OCI-M2 (cell line): ENCODE measurements around the gene FBLN7.

Source experiments
- DNase-seq: peaks from one replicate; lab custom pipeline; 2025; ENCODE audit not compliant: unreplicated experiment; lab: John Stamatoyannopoulos, UW

The FBLN7 gene

DNA sequence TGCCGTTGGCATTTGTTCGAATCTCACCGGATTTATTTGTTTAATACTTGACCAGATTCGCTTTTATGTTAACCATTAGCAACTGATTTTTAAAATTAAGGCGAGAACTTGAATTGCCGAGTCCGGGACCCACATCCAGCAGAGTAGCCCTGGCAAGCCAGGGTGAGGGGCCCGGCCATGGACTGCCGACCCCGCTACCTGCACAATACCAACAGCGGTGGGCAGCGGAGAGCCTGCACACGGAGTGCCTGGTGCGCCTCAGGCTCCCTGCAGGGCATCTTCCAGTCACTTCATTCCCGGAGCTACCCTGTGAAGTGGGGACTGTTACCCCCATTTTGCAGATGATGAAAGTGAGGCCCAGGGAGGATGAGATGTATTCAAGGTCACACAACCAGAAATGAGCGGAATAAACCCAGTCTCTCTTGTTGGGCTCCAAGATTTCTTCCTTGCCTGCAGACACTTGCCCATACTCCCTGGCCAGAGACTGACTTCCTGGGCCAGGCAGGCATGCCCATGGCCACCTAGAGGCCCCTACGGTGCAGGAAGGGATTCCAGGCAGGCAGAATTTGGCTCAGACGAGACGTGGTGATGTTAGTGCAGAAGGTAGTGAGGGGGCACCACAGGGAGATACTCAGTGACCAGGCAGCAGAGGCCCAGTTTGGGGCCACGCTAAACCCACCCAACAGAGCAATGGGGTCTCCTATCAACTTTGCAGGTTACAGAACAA is 2.9 kb downstream of the FBLN7 start:
- no peak for DNase-seq

DNA sequence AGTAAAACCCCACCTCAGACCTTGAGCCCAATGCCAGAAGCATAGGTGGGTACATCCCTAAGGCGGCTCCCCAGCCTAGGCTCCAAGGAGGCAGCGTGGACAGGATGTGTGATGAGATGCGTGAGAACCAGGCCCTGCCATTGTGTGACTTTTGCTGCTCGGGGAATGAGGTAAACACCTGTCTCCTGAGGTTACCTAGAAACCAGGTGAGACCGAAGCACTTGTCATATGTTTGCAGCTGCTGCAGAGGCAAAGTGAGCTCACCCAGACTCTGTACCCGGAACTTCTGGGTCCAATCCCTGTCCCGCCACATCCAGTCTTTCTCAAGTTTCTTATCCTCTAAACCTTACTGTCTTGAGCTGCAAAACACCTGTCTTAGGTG is 3.4 kb downstream of the FBLN7 start:
- DNase-seq: no peak

DNA sequence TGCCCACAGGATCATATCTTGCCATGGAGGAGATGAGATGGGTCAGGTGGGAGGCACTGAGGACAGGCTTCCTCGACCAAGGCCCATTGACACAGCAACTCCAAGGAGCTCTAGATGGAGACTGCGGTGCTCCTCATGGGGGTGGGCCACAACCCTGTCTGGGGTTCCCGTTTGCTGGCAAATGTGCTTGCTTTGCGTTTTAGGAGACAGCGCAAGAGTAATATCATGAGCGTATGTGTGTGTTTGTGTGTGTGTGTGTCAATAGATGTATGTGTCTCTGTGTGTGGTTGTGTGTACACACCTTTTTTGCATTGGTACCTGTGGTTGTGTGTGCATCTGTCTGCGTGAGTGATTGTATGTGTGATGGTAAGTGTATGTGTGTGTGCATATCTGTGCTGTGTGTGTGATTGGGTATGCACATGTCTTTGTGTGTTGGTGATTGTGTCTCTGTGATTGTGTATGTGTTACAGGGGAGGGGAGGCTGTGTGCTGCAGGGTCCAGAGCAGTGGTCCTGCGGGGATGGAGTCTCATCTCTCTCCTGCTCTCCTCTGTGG is 4.4 kb downstream of the FBLN7 start:
- DNase-seq: no peak

DNA sequence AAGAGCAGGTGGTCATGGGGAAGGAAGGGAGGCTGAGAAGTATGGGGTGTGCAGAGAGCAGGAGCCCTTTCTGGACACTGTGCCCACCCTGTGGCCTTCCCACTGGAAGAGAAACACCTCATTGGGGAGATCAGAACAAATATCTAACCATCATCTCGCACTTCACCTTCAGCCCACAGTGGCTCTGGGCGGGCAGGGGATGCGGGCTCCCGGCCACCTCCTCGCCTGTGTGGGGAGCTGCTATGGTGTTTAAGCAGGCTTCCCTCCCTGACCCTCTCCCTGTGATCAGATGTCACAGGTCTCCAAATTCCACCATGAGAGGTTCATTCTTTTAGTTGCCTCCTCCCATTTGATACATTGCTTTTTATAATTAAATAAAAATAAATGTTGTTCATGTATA is 5.0 kb downstream of the FBLN7 start:
- no peak for DNase-seq

DNA sequence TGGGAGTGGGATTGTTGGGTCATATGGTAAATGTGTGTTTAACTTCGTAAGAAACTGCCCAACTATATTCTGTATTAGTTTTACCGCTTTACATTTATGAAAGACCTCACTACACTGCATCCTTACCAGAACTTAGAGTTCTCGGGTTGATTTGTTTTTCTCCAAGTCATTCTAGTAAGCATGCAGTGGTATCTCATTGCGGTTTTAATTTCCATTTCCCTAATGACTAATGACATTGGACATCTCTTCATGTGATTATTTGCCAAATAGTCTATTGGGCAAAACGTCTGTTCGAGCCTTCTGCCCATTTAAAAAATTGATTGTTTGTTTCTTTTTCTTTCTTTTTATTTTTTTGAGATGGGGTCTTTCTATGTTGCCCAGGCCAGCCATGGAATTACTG is 6.8 kb downstream of the FBLN7 start:
- DNase-seq: no peak

DNA sequence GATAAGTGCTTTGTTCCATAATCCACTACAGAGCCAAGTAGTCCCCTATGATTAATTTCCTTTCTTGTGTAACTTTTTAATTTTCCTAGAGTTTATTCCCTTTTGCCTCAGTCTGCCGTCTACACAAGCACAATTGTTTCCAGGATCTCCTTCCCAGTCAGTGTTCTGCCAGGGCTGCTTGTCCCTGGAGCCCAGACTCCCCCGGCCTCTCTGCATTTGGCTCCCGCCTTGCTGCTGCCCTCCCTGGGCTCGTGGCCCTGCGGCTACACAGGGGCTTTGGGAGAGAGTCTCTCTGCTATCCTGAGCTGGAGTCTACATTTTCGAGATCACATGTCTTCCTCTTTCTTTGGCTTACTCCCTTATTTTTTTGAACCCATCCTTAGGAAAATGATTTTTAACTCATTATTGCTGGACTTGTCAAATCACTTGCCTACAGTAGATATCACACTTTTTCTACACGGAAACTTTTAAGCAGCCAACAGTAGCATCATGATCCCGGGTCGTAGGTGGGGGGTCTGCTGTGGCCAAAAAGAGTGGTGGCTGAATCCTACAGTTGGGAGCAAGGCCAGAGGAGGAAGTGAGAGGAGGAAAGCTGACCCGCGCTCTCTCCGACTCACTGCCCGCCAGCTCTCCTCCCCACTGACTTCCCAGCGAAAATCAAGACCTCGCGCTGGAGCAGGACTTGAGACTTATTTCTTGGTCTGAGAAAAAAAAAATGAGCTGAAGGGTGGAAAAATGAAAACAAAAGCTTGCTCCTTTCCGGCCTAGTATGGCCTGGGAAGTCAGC is 9.4 kb downstream of the FBLN7 start:
- no peak for DNase-seq

DNA sequence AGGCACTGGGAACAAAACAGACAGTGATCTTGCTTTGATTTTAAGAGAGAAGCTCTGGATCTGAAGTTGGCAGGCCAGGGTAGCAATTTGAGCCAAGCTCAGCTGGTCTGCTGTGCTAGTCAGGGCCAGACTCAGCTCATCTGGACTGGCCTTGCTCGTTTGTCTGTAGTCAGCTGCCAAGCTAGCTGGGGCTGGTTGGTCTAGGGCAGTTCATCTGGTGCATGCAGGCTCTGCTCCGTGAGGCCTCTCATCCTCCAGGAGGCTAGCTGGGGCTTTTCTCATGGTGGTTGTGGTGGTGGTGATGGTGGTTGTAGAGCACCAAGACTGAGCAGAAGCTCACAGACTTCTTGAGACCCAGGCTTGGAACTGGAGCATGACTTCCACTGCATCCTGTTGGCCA is 10.3 kb downstream of the FBLN7 start:
- DNase-seq: no peak

DNA sequence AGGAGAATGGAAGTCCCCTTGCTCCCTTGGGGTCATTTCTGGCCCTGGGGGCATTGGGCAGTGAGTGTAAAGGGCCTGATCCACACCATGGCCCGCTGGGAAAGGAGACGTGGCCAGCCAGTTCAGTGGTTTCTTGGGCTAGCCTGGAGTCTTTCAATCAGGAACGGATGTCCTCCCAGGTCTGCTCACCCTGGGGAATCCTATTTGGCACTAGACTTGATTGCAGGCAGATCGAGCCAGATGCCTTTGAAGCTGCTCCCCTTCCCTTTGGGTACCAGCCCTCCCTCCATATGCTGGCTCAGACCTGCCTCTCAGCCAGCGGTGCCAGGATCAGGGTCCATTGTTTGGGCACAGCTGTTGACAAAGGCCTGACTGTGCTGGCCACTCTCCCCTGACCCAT is 11.0 kb downstream of the FBLN7 start:
- no peak for DNase-seq

DNA sequence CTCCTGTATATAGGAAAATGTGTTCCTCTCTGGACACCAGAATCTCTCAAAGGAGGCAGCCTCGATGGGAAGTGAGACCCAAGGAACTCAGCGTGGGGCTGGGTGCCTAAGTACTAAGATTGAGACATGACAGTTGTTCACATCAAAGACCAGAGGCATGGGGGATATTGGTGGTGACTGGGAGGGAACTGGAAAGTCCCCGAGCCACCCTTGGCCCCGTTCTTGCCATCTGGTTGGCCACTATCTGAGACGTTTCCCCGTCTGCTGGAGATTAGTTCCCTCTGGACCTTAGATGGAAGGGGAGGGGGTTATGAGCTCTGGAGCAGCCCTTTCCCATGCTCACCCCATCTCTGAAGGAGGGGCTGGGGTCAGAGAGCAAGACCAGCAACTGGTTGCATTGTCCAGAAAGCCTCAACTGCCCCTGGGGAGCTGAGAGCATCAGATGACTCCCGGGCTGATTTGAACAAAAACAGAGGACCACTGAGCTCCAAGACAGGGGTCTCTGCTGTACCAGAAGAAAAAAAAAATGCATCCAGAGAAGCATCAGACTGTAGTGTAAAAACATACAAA is 11.8 kb downstream of the FBLN7 start:
- no peak for DNase-seq

DNA sequence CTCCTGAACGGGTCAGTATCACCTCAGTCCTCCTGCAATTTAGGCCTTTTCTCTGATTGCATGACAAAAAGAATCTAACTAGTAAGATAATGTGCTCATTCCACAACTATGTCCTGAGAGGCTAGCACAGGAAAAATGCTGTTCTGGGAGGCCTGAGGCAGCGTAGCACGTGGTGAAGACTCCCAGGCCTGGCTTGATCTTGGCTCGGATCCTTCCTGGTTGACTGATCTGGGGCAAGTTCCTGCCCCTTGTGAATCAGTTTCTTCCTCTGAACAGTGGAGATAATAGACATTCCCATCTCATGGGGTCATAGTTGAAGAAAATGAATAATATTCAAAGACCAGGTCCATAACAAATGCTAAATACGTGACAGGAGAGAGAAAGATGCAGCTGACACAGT is 12.3 kb downstream of the FBLN7 start:
- no peak for DNase-seq

DNA sequence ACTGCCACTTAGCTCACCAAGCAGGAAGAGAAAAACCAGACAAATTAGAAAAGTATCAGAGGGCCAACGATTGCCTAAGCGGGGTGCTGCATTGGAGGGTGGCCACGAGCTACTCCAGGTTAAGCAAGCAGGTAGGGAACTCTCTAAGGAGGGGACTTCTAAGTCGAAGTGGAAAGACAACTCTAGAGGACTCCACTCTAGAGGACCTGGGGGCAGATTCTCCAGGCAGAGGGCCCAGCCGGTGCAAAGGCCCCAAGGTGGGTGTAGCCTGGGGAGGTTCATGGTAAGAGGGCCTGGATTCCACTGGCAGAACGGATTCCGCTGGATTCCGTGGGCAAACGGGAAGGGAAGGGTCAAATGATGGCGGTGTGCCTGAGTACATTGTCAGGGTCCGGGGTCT is 12.7 kb downstream of the FBLN7 start:
- DNase-seq: no peak

DNA sequence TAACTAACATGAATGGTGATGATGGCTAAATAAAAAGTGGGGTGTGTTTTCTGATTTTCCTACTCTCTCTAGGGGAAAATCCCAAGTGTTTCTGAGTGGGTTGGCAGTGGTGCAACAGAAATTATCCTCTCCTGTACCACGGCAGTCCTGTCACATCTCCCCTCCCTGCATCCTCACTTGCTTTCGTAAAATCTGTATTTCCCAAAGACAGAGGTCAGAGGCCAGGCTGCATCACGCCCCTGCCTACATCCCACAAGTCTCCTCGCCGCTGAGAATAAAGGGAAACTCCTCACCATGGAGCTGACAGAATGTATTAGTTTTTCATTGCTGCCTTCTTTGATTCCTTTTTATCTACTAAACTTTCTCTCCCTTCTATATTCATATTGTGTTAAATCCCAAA is 13.1 kb downstream of the FBLN7 start:
- DNase-seq: no peak

DNA sequence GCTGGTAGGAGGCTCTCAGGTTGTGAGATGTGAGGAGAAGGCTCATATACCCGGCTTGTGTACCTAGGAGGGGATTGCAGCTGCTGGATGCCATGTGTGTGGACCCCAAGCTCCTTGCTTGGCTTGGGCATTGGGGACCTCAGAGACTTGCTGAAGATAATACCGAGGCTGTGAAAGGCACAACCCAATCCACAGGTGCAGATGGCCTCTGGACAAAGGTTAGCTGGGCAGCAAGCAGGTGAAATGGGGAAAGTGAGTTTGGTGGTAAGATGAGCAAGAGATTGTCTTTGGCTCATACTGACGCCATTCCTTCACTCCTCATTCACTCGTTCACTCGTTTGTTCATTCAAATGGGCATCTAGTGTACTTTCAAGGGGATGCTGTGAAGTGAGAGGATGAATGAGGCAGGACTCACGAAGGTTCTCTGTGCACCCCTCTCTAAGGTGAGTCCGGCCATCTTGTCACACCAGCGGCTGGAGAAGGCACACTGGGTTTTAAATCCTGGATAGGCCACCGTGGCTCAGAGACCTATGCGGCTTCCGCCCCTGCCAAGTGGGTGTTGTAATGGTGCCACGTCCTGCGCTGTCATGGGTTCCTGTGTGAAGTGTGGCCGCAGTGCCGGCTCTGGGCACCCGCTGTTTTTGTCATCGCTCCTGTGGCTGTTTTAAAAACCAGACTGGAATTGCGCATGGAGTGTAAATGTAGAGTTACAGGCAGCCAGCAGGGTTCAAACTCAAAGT is 13.7 kb downstream of the FBLN7 start:
- DNase-seq: no peak

DNA sequence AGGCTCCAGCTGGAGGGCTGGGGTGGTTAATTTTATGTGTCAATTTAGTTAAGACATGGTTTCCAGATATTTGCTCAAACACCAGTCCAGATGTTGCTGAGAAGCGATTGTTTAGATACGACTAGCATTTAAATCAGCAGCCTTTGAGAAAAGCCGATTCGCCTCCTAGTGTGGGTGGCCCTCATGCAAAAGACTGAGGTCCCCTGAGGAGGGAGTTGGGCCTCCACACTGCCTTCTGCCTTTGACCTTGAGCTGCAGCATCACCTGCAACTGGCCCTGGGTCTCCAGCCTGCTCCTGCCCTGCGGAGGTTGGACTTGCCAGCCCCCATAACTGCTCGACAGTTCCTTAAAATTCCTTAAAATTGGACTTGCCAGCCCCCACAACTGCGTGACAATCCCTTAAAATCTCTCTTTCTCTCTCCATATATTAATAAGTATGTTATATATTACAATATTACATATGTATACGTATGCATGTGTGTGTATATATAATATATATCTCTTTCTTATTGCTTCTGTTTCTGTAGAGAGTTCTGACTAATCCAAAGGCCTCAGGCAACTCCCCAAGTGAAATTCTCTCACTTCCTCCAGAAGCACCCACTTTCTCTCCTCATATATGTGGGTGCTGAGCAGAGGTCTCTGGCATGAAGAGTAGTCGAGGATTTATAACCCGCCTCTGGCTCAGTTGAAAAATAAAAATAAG is 14.4 kb downstream of the FBLN7 start:
- DNase-seq: no peak

DNA sequence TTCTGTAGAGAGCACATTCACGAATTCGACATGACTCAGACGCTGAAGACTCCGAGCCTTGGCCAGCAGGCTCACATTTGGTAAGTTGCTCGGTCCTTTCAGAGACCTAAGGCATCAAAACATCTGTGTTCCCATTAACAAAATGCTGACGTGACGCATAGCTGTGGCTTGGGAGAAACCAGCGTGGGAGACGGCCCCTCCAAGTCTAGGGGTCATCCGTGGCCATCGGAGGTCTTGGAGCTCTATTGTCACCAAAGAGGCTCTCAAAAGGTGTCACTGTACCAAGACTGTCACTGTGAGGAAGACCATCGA is 14.9 kb downstream of the FBLN7 start:
- no peak for DNase-seq

DNA sequence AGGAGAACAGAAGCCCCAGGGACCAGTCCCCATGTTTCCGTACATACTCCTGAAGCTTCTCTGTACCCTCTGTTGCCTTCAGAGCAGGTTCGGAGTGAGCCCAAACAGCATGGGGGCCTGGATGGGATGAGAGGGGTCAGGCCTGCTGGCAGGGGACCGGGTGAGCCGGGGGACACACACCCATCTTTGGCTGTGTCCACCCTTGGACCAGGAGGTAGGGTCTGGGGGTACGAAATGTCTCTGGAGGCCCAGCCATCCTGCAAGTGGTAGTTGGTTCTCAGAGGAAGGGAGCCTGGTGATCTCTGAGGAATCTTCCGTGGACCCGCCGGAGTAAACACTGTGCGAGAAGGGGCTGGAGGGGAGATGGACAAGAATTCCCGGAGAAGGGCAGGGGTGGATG is 15.3 kb downstream of the FBLN7 start:
- DNase-seq: no peak

DNA sequence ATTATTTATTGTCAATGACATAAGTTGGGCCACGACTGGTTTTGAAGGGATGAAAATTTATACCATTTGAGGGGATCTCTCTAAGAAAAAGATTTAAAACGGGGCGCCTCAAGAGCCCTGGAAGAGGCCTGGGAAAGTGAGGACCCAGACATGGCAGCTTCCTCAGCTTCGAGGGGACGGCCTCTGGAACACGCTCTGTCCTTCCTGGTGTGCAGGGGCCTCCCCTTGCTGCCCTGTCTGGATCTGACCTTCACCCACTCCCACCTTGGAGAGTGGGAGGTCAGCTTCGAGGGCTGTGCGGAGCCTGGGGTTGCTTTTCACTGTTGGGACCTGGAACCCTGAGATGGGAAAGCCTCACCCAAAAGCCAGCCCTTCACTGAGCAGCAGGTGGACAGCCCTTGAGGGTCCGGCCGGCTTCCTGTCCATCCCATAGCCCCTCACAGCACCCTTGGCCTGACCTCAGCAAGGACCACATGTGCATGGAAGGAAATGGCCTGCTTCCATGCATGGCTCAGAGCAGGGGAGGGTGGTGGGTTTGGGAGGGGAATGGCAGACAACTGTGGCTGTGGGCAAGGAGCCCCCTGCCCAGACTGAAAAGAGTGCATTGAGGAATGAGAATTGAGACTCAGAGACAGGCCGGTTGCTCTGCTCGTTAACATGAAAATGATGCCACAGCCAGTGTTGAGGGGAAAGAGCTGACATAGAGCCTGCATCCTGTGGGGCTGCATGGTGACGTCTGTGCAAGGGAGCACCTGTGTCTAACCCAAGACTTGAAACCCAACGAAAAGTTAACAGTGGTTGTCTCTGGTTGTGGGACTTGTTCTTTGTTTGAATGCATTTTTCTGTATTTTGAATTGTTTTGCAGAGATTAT is 16.3 kb downstream of the FBLN7 start:
- no peak for DNase-seq

DNA sequence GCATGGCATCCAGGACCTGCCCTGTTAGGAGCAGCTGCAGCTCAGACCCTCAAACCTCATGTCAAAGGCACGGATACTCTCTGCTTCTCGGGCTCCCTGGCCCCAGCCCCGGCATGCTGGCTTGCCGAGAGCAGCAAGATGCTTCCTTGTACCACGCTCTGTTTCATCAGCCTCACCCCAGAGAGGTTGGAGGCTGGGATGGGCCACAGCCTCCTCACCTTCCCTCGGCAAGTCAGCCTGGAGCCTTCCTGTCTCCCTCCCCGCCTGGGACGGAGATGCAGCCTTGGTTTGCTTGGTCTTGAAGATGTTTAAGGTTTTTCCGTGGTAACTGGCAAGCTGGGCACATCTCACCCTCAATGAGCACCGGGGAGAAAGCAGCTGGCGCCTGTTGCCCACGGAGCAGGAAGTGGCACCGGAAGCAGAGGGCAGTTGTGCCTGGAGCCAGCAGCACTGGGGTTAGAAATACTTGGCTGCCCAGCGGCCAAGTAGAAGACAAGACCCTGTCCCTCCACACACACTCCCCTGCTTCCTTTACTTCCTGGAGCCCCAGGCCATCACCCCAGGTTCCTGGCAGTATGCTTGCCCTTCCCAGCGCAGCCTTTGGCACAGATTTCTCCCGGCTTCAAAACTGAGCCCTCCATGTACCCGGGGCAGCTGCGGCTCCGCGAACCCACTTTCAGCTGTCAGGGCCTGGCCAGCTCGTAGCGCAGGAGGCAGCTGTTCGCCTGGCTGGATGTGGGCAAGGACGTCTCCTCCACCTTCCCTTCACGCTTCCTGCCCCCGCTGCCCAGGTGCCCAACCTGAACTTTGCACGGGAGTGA is 17.4 kb downstream of the FBLN7 start:
- DNase-seq: no peak
